Retinal pigment epithelial cell (primary cell): ENCODE measurements around the gene OSTM1.

Experiments used
- DNase-seq: peaks from one replicate; pipeline ENCODE4 v3.0.0-alpha.2; 2010; ENCODE audit warnings: low read depth
- H3K4me3 ChIP-seq: 2 replicates; pipeline ENCODE4 v1.5.1; 2011; ENCODE audit warnings: mild to moderate bottlenecking, low read length, control low read depth, moderate library complexity
- TF ChIP-seq, protein P1 (sequence below): conservative IDR thresholded peaks from 2 replicates; pipeline ENCODE4 v1.5.1; 2011; ENCODE audit warnings: low read depth, low read length, control low read depth, inconsistent platforms

Gene OSTM1

DNA sequence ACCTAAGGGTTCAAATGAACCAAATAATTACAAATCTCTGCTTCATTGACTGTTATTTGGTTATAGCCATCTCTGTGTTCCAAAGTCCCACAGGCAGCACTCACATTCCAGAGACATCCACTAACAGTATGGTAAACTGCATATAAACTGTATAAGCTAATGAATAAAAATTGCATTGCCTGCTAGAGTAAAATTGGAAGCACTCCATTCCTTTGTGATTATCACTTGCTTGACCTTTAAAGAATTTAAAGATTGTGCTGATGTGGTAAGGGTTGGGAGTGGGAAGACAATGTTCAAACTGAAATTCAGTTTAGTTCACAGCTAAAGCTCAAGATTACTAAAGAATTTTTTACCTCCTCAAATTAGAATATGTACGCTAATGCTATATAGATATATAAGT, 31.0 kb upstream of the OSTM1 start:
- no peak overlapping the region for H3K4me3 ChIP-seq
- TF ChIP-seq, protein P1, sequence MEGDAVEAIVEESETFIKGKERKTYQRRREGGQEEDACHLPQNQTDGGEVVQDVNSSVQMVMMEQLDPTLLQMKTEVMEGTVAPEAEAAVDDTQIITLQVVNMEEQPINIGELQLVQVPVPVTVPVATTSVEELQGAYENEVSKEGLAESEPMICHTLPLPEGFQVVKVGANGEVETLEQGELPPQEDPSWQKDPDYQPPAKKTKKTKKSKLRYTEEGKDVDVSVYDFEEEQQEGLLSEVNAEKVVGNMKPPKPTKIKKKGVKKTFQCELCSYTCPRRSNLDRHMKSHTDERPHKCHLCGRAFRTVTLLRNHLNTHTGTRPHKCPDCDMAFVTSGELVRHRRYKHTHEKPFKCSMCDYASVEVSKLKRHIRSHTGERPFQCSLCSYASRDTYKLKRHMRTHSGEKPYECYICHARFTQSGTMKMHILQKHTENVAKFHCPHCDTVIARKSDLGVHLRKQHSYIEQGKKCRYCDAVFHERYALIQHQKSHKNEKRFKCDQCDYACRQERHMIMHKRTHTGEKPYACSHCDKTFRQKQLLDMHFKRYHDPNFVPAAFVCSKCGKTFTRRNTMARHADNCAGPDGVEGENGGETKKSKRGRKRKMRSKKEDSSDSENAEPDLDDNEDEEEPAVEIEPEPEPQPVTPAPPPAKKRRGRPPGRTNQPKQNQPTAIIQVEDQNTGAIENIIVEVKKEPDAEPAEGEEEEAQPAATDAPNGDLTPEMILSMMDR, result no peak
- DNase-seq, result peak; percentile 34

DNA sequence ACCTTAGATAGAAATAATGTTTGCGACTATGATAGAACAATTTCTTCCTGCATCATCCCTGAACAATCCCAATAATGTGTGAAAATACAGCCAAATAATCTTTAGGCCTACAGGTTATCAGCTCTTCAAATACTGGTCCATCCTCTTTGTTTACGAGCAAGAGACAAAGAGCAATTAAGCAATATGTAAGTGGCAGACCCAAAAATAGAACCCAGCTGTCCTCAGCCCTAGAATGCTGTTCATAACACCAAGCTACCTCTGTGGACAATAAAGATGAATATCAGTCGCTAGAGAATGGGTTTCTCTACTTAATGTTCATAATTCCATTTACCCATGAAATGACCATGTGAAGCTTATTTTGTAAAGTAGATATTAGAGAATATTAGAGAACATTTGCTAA, 28.4 kb upstream of the OSTM1 start:
- H3K4me3 ChIP-seq, result no peak overlapping the region
- TF ChIP-seq, protein P1, result no peak
- no peak for DNase-seq

DNA sequence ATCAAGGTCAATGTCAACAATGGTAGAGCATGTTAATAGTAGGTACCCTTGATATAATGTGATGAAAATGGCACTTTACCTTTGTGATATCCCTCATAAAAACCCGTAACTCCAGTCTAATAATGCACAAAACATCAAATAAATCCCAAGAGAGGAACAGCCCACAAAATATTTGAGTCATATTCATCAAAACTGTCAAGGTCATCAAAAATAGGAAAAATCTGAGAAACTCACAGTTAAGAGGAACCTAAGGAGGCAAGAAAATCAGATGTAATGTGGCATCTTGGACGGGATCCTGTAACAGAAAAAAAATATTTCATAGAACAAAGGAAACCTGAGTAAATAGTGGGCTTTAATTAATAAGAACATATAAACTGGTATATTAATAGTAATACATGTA, 25.5 kb upstream of the OSTM1 start:
- no peak overlapping the region for H3K4me3 ChIP-seq
- no peak for DNase-seq
- TF ChIP-seq, protein P1, result no peak

DNA sequence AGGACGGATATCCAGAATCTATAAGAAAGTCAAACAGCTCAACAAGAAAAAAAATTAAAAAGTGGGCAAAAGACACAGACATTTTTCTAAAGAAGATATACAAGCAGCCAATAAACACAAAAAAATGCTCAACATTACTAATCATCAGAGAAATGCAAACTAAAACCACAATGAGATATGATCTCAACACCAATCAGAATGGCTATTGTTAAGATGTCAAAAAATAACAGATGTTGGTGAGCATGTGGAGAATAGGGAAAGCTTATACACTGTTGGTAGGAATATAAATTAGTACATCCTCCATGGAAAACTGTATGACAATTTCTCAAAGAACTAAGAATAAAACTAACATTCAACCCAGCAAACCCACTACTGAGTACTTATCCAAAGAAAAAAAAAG, 23.3 kb upstream of the OSTM1 start:
- no peak for DNase-seq
- no peak overlapping the region for H3K4me3 ChIP-seq
- TF ChIP-seq, protein P1, result no peak

DNA sequence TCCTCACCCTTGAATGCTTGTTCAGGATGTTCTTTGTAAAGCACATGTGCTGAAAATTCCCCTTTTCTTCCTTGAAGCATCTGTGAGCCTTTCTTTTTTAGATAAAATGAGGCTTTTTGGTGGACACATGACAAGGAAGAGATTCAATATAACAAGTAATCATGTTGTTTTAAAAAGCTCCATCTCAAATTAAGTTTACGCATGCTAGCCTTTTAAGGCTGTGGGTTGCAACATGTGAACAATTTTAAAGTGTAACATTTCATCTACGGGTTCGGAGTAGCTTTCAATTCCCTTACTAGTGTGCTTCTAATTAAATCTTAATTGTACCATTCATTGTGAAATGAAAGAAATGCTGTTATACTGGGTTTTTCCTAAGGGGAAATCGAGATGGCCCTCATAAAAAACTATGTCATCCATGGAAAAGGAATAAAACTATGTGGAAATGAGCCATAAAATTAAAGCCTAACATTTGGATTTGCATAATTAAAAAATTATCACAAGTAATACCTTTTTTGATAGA, 19.3 kb upstream of the OSTM1 start:
- no peak for DNase-seq
- H3K4me3 ChIP-seq, result no peak overlapping the region
- TF ChIP-seq, protein P1, result no peak

DNA sequence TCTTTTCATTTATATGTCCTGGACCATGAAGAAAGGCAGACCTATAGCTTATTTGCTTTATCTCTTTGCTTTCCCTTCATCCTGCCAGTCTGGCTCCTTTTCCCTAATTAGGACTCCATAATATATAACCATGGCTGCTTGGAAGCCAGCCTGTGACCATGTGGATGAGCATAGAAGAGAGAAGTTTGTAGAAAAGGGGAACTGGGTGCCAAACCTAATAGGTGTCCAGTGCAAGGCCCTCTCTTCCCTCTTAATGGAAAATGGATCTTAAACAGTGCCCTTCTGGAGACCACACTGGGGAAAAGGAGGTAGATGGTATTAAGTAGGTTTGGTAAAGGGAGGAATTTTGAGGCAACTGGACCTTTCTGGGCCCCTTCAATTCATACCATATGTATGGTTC, 16.7 kb upstream of the OSTM1 start:
- TF ChIP-seq, protein P1, result no peak
- no peak for DNase-seq
- H3K4me3 ChIP-seq, result no peak overlapping the region

DNA sequence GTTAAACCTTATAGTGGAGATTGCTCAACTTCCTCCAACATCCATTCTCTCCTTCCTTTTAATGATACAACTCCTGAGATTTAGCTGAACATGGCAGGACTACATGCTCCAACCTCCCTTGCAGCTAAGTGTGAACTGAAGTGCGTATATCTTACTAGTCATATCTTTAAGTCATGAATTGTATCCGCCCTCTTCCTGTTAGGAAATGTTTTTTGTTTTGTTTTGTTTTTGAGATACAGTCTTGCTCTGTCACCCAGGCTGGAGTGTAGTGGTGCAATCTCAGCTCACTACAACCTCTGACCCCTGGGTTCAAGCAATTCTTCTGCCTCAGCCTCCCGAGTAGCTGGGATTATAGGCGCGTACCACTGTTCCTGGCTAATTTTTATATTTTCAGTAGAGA, 8.8 kb upstream of the OSTM1 start:
- H3K4me3 ChIP-seq, result no peak overlapping the region
- DNase-seq, result no peak
- TF ChIP-seq, protein P1, result no peak
